IgD-negative memory B cell (primary cell): Measurements from ENCODE around the gene SUCNR1. TPM values are rescaled to one million over a fixed set of nuclear protein-coding genes. Genes with fewer than 3 reads are reported as not detected.
"Not testable (repeated sequence)": the region's sequence is repeated elsewhere in the genome, so short reads cannot be mapped to it uniquely, and the experiment has no call there.

Experiments used
- H3K27ac Mint-ChIP-seq, 3 donors: one replicate each; pipeline ENCODE4 v1.8.0; 2020 to 2022; ENCODE audit warnings: mild to moderate bottlenecking in 3 of 3, mixed read lengths in 3 of 3, moderate library complexity in 1 of 3
- H3K27me3 Mint-ChIP-seq: one replicate; pipeline ENCODE4 v1.8.0; 2021; ENCODE audit warnings: mixed read lengths
- H3K36me3 Mint-ChIP-seq: one replicate; pipeline ENCODE4 v1.8.0; 2020; ENCODE audit warnings: mild to moderate bottlenecking, mixed read lengths
- H3K4me1 Mint-ChIP-seq, 3 donors: one replicate each; pipeline ENCODE4 v1.8.0; 2020 to 2022; ENCODE audit warnings: mixed read lengths in 3 of 3, mild to moderate bottlenecking in 1 of 3
- H3K4me3 Mint-ChIP-seq, 4 donors: one replicate each; pipeline ENCODE4 v1.8.0; 2020 to 2022; ENCODE audit warnings: mild to moderate bottlenecking in 4 of 4, mixed read lengths in 4 of 4, moderate library complexity in 3 of 4
- H3K9me3 Mint-ChIP-seq, 3 donors: one replicate each; pipeline ENCODE4 v1.8.0; 2020 to 2021; ENCODE audit warnings: mixed read lengths in 3 of 3, mild to moderate bottlenecking in 1 of 3
- polyA plus RNA-seq: library from polyadenylated mRNA; unstranded; fragments of 300-500 nt; fragmentation: Illumina TruSeq; gene quantifications from one replicate; pipeline ENCODE4 v1.2.3, GENCODE V29; 2021

Gene SUCNR1
- polyA plus RNA-seq, 1 donor from 2014 or later, result not detected

- H3K27ac Mint-ChIP-seq, H3K27me3 Mint-ChIP-seq, H3K9me3 Mint-ChIP-seq, H3K4me3 Mint-ChIP-seq, H3K4me1 Mint-ChIP-seq, H3K36me3 Mint-ChIP-seq: not testable (repeated sequence)
Measured at GRCh38 chr3:151927915-151928525, 54.6 kb downstream of the SUCNR1 start.

DNA sequence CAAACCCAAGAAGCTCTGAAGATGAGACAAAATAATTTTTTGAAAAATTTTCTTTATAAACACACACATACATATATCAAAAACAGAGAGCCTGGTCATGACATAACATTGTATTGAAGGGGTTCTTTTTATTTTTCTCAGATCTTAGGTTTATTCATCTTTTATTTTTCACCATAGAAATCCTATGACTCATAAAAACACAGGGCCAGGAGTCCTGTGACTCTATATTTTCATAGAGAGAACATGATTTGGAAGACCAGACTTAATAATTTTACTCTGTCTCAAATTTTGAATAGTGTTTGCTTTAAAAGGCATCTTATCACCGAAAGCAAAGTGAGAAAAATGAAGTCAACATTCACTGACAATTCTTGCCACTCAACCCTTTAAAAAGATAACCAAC is 57.7 kb downstream of the SUCNR1 start:
- Mint-ChIP-seq H3K4me3 (no peak overlapping the region), H3K4me1 (no peaks in the 10 kb centered on the region), H3K9me3 (no peaks in the 10 kb centered on the region), H3K27ac (no peak overlapping the region), H3K27me3 (peaks cover 2% of the 10 kb centered on the region), H3K36me3 (peaks cover 4% of the 10 kb centered on the region)

- Mint-ChIP-seq H3K4me1 (no peaks in the 10 kb centered on the region), H3K27ac (no peak overlapping the region), H3K4me3 (no peak overlapping the region), H3K27me3 (peaks cover 2% of the 10 kb centered on the region), H3K36me3 (peaks cover 4% of the 10 kb centered on the region), H3K9me3 (peaks cover 0 to 1% (median 0%) of the 10 kb centered on the region in 3 donors)
Measured at GRCh38 chr3:151933234-151933853, 59.9 kb downstream of the SUCNR1 start.

Other genes starting within 250 kb of the SUCNR1 start
- gene AADACL2, start 139.7 kb upstream of the SUCNR1 start, polyA plus RNA-seq, result not detected
- not detected for gene AADAC, start 59.5 kb upstream of the SUCNR1 start, polyA plus RNA-seq